ENCODE data around the gene NRG2. TPM values are rescaled to one million over a fixed set of nuclear protein-coding genes. Genes with fewer than 3 reads are reported as not detected.

The NRG2 gene
- total and polyA plus RNA-seq, 2 of the 4 experiments (the other 2 are of a cell fraction), result 0.18 TPM; not detected in 1

- H4K8ac ChIP-seq (ENCODE audit: low read depth in 2 of 2, low read length in 2 of 2), result no peak overlapping the region
- TF ChIP-seq RFX5 (IDR thresholded peaks at IDR 0.05; ENCODE audit: low read depth, low read length) (no peak), POLR2A (IDR thresholded peaks at IDR 0.05; ENCODE audit: low read depth, low read length) (no peak), ELK1 (IDR thresholded peaks at IDR 0.05; ENCODE audit: borderline replicate concordance, low read depth, low read length) (no peak), SMC3 (IDR thresholded peaks at IDR 0.05; ENCODE audit: low read depth, low read length) (no peak), MAFK (IDR thresholded peaks at IDR 0.05; ENCODE audit: low read depth, low read length) (no peak)
- no peak overlapping the region for H3K14ac ChIP-seq (replicated peaks; ENCODE audit: low read depth, low read length)
- H3K27ac ChIP-seq (ENCODE audit: insufficient read depth, low read length), result no peak overlapping the region
- H2AK5ac ChIP-seq (ENCODE audit: low read depth, low read length), result no peak overlapping the region
- no peak overlapping the region for H2BK20ac ChIP-seq (ENCODE audit: low read depth, low read length)
- no peaks in the 10 kb centered on the region for H3K79me1 ChIP-seq (ENCODE audit: low read depth in 1 of 2, low read length in 2 of 2)
- H3K27me3 ChIP-seq (ENCODE audit: control insufficient read depth, insufficient read depth, low read length), result peaks cover 28% of the 10 kb centered on the region
- no peak overlapping the region for H3K23ac ChIP-seq (ENCODE audit: low read depth, low read length)
- H2BK5ac ChIP-seq (ENCODE audit: low read depth, low read length, poor library complexity, severe bottlenecking), result no peak overlapping the region
- no peaks in the 10 kb centered on the region for H3K9me3 ChIP-seq (ENCODE audit: control insufficient read depth, insufficient read depth, low read length)
- H3K36me3 ChIP-seq (ENCODE audit: control insufficient read depth, insufficient read depth, low read length), result no peaks in the 10 kb centered on the region
- no peak overlapping the region for H2AFZ ChIP-seq (replicated peaks; ENCODE audit: low read length, poor library complexity)
- DNase-seq, result no peak
- H3K18ac ChIP-seq (ENCODE audit: low read depth, low read length), result no peak overlapping the region
- H2BK120ac ChIP-seq (ENCODE audit: low read depth, low read length), result no peak overlapping the region
- dilution Hi-C loops (cut with HindIII; ENCODE audit: low sequenced_read_pairs, unreplicated experiment), result no loop called here
- intact Hi-C loops (cut with micrococcal nuclease), result no loop called here
- no peak overlapping the region for H3K56ac ChIP-seq (ENCODE audit: extremely low read depth, insufficient read depth, low read length)
- ChIA-PET POLR2A (ENCODE audit: unreplicated experiment) (no interaction called here), CTCF (no interaction called here)
- no peaks in the 10 kb centered on the region for H3K9me1 ChIP-seq (ENCODE audit: insufficient read depth, low read length)
- no peak overlapping the region for H4K5ac ChIP-seq (ENCODE audit: low read depth, low read length)
- H3K9ac ChIP-seq (ENCODE audit: low read depth, low read length), result no peak overlapping the region
- H3K4ac ChIP-seq (ENCODE audit: low read depth, low read length), result no peak overlapping the region
- H4K91ac ChIP-seq (ENCODE audit: insufficient read depth, low read depth, low read length), result no peak overlapping the region
- in situ Hi-C loops (cut with MboI; ENCODE audit: low sequenced_read_pairs), result no loop called here
- no peak overlapping the region for H2BK15ac ChIP-seq (ENCODE audit: low read depth, low read length)
- H2AK9ac ChIP-seq (replicated peaks; ENCODE audit: low read depth, low read length, poor library complexity), result no peak overlapping the region
- H3K4me3 ChIP-seq (ENCODE audit: insufficient read depth, low read depth, low read length), result no peak overlapping the region
- H3K4me2 ChIP-seq (ENCODE audit: low read depth, low read length), result no peak overlapping the region
- 41% methylated on average over 3 of the region's 9 CpGs; no CpG with 5 or more reads in 1 of the 2 experiments for WGBS, 2 experiments (ENCODE audit: extremely low coverage in 2 of 2, insufficient read length in 1 of 2)
- BruUV-seq (replicated peaks), result no TSS peak
- no peak for ATAC-seq (ENCODE audit: low read depth)
- H3K4me1 ChIP-seq (ENCODE audit: control insufficient read depth, insufficient read depth, low read length), result no peaks in the 10 kb centered on the region
- no peaks in the 10 kb centered on the region for H4K20me1 ChIP-seq (ENCODE audit: insufficient read depth, low read length)
Measured at GRCh38 chr5:139925650-139926640, 117.2 kb downstream of the NRG2 start.

Measured in IMR-90 (cell line).